ENCODE measurements around the gene KCND3.
A peak's percentile ranks its signal among the peaks of the same experiment; 100 is the strongest.

KCND3 gene

DNA sequence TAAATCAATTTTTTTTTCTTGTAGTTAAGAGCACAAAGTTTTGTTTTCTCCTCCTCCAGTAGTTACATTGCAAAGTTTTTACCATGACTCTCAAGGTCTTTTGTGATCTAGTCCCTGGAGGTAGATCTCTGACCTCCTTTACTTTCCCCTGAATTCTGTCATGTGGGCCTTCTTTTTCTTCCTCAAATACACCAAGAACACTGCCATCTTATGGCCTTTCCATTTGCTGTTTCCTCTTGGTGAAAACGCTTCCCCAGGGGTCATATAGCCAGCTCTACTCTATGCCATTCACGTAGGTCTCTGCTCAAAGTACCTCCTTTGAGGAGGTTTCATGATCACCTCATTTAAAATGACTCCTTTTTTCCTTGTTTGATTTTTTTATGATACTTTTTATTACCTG is 231.1 kb downstream of the KCND3 start:
- no peak overlapping the region for H3K4me3 ChIP-seq (ENCODE audit: low read length in 2 of 2)
- H3K4me1 ChIP-seq (ENCODE audit: control insufficient read depth in 2 of 2, insufficient read depth in 2 of 2, low read length in 2 of 2), result peaks cover 10 to 14% of the 10 kb centered on the region in 2 donors
- H3K9ac ChIP-seq (ENCODE audit: low read depth in 1 of 2, low read length in 2 of 2), result no peak overlapping the region
- H3K9me3 ChIP-seq (ENCODE audit: control insufficient read depth in 2 of 2, low read length in 2 of 2), result no peaks in the 10 kb centered on the region
- no peaks in the 10 kb centered on the region for H3K27me3 ChIP-seq (ENCODE audit: control insufficient read depth in 2 of 2, insufficient read depth in 2 of 2, low read length in 2 of 2)
- H3K36me3 ChIP-seq (ENCODE audit: control insufficient read depth in 2 of 2, insufficient read depth in 2 of 2, low read length in 2 of 2), result peaks cover 21 to 28% of the 10 kb centered on the region in 2 donors
- H3K27ac ChIP-seq (ENCODE audit: low read depth in 2 of 2, low read length in 2 of 2), result no peak overlapping the region

DNA sequence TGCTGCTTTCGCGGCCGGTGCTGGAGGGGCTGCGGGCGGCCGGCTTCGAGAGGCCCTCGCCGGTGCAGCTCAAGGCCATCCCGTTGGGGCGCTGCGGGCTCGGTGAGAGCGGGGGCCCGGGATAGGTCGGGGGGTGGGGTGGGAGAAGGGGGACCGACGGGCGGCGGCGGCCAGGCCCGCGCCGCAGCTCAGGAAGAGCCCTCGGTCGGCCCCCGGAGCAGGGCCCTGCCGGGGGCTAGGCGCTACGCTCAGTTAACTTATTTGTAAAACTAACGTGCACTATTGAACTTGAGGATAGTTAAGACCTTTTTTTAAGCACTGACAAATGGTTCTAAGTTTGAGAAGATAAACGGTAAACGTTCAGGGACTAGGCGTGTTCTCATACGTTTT is 233.3 kb downstream of the KCND3 start:
- H3K4me1 ChIP-seq (ENCODE audit: control insufficient read depth in 2 of 2, insufficient read depth in 2 of 2, low read length in 2 of 2), result peaks cover 10 to 14% of the 10 kb centered on the region in 2 donors
- no peaks in the 10 kb centered on the region for H3K27me3 ChIP-seq (ENCODE audit: control insufficient read depth in 2 of 2, insufficient read depth in 2 of 2, low read length in 2 of 2)
- H3K4me3 ChIP-seq (ENCODE audit: low read length in 2 of 2), result peak overlapping the region; percentile 87 to 97
- H3K9ac ChIP-seq (ENCODE audit: low read depth in 1 of 2, low read length in 2 of 2), result peak overlapping the region; percentile 91 to 93
- H3K36me3 ChIP-seq (ENCODE audit: control insufficient read depth in 2 of 2, insufficient read depth in 2 of 2, low read length in 2 of 2), result peaks cover 11 to 12% of the 10 kb centered on the region in 2 donors
- no peaks in the 10 kb centered on the region for H3K9me3 ChIP-seq (ENCODE audit: control insufficient read depth in 2 of 2, low read length in 2 of 2)
- peak overlapping the region; percentile 95 to 98 for H3K27ac ChIP-seq (ENCODE audit: low read depth in 2 of 2, low read length in 2 of 2)

DNA sequence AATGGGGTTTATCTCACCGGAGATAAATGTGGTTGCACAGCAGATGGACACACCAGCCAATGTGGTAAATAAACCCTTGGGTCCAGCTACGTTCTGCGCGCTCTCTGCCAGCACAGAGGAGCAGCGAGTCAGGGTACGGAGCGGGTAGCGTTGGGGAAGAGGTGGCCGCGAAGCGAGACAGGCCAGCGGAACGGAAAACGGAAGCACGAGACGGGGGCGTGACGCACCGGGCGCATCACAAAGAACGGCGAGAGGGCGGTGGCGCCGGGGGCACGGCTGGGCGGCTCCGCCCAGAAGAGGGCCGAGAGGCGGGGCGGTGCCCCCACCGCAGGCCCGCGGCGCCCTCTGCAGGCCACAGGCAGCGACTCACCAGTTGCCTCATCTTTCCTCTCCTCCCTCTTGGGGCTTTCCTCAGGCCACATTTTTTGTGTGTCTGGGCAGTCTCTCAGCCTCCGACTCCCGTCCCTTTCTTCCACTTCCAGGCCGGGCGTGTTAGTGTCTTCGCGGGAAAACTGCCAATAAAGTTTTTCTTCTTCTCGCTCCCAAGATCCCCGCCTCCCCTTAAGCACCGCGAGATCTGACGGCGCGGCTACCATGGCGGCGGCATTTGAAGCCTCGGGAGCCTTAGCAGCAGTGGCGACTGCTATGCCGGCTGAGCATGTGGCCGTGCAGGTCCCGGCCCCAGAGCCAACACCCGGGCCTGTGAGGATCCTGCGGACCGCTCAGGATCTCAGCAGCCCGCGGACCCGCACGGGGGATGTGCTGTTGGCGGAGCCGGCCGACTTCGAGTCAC is 233.9 kb downstream of the KCND3 start, which contains the start of gene DDX20:
DDX20 (plus strand) TSS at position 571 of the 793 bp plus-strand sequence; CDS start at position 595, 24 bp downstream.
- Histone ChIP-seq H3K9me3 (ENCODE audit: control insufficient read depth in 2 of 2, low read length in 2 of 2) (no peaks in the 10 kb centered on the region), H3K4me1 (ENCODE audit: control insufficient read depth in 2 of 2, insufficient read depth in 2 of 2, low read length in 2 of 2) (peaks cover 10 to 14% of the 10 kb centered on the region in 2 donors), H3K4me3 (ENCODE audit: low read length in 2 of 2) (peak within 1 kb of the TSS; percentile 87 to 97), H3K9ac (ENCODE audit: low read depth in 1 of 2, low read length in 2 of 2) (peak within 1 kb of the TSS; percentile 91 to 93), H3K36me3 (ENCODE audit: control insufficient read depth in 2 of 2, insufficient read depth in 2 of 2, low read length in 2 of 2) (peaks cover 5 to 6% of the 10 kb centered on the region in 2 donors), H3K27ac (ENCODE audit: low read depth in 2 of 2, low read length in 2 of 2) (peak within 1 kb of the TSS; percentile 95 to 98), H3K27me3 (ENCODE audit: control insufficient read depth in 2 of 2, insufficient read depth in 2 of 2, low read length in 2 of 2) (no peaks in the 10 kb centered on the region)

DNA sequence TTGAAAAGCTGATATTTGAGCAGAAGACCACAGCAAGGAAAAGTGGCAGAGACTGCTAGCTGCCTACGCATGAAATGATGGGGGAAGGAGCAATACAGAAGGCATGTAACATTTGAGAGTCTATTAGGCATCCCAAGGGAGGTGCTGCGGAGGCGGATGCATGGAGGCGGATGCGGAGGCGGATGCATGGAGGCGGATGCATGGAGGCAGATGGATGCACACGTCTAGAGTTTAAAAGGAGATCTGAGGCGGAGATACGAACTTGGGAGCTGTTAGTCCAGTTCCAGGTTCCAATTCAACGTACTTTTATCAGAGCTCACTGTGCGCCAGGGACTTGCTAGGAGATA is 234.5 kb downstream of the KCND3 start:
- peak overlapping the region; percentile 95 to 98 for H3K27ac ChIP-seq (ENCODE audit: low read depth in 2 of 2, low read length in 2 of 2)
- peaks cover under 1 to 1% of the 10 kb centered on the region in 2 donors for H3K36me3 ChIP-seq (ENCODE audit: control insufficient read depth in 2 of 2, insufficient read depth in 2 of 2, low read length in 2 of 2)
- H3K9ac ChIP-seq (ENCODE audit: low read depth in 1 of 2, low read length in 2 of 2), result peak overlapping the region; percentile 91 to 93
- H3K4me3 ChIP-seq (ENCODE audit: low read length in 2 of 2), result peak overlapping the region; percentile 87 to 97
- peaks cover 10 to 14% of the 10 kb centered on the region in 2 donors for H3K4me1 ChIP-seq (ENCODE audit: control insufficient read depth in 2 of 2, insufficient read depth in 2 of 2, low read length in 2 of 2)
- no peaks in the 10 kb centered on the region for H3K27me3 ChIP-seq (ENCODE audit: control insufficient read depth in 2 of 2, insufficient read depth in 2 of 2, low read length in 2 of 2)
- H3K9me3 ChIP-seq (ENCODE audit: control insufficient read depth in 2 of 2, low read length in 2 of 2), result no peaks in the 10 kb centered on the region

DNA sequence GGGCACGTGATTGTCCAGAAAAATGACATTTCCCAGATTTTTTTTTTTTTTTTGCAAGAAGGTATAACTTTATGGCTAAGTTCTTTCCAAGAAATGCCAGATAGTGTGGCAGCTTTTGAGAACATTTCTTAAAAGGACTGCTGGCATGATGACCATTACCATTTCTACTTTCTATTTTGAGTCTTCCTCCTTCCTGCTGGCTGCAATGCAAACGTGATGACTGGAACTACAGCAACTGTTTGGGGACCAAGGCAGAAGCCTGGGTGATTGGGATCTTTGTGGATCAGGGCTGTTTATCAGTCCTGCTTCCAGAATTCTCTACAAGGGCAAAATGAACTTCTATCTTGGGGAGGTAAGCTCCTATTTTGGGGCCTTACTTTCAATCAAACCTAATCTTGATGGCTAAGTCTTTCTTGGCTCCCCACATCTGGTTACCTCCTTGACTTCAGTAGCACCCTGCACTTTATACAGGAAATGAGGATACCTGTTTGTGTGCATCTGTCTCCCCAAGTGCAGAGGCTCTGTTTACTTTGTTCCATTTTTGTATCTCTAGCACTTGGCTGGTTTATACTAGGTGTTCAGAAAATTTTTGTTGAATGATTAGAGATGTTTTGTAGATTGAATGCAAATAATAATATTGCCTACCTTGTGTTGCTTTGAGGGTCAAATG is 237.4 kb downstream of the KCND3 start:
- peaks cover 10 to 14% of the 10 kb centered on the region in 2 donors for H3K4me1 ChIP-seq (ENCODE audit: control insufficient read depth in 2 of 2, insufficient read depth in 2 of 2, low read length in 2 of 2)
- H3K27me3 ChIP-seq (ENCODE audit: control insufficient read depth in 2 of 2, insufficient read depth in 2 of 2, low read length in 2 of 2), result no peaks in the 10 kb centered on the region
- H3K9ac ChIP-seq (ENCODE audit: low read depth in 1 of 2, low read length in 2 of 2), result no peak overlapping the region
- no peaks in the 10 kb centered on the region for H3K9me3 ChIP-seq (ENCODE audit: control insufficient read depth in 2 of 2, low read length in 2 of 2)
- H3K27ac ChIP-seq (ENCODE audit: low read depth in 2 of 2, low read length in 2 of 2), result no peak overlapping the region
- no peak overlapping the region for H3K4me3 ChIP-seq (ENCODE audit: low read length in 2 of 2)
- no peaks in the 10 kb centered on the region for H3K36me3 ChIP-seq (ENCODE audit: control insufficient read depth in 2 of 2, insufficient read depth in 2 of 2, low read length in 2 of 2)

DNA sequence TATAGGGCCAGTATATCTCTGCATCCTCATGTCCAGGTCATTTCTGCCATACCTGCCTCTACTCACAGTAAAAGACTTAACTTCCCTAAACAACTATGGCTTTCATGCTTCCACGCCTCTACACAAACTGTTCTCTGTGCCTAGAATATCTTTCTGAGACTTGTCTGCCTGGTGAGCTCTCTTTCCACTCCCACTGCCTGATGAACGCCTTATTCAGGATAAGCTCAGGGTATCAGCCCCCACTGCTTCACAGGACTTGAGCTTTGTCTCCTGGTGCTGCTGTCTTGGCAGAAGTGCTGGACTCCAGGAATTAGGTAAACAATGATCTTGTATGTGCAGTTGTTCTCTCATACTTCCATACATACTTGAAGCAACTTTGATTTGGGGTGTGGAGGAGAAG is 238.6 kb downstream of the KCND3 start:
- Histone ChIP-seq H3K27me3 (ENCODE audit: control insufficient read depth in 2 of 2, insufficient read depth in 2 of 2, low read length in 2 of 2) (no peaks in the 10 kb centered on the region), H3K9me3 (ENCODE audit: control insufficient read depth in 2 of 2, low read length in 2 of 2) (no peaks in the 10 kb centered on the region), H3K9ac (ENCODE audit: low read depth in 1 of 2, low read length in 2 of 2) (no peak overlapping the region), H3K36me3 (ENCODE audit: control insufficient read depth in 2 of 2, insufficient read depth in 2 of 2, low read length in 2 of 2) (no peaks in the 10 kb centered on the region), H3K4me1 (ENCODE audit: control insufficient read depth in 2 of 2, insufficient read depth in 2 of 2, low read length in 2 of 2) (peaks cover 4 to 7% of the 10 kb centered on the region in 2 donors), H3K4me3 (ENCODE audit: low read length in 2 of 2) (no peak overlapping the region), H3K27ac (ENCODE audit: low read depth in 2 of 2, low read length in 2 of 2) (no peak overlapping the region)

DNA sequence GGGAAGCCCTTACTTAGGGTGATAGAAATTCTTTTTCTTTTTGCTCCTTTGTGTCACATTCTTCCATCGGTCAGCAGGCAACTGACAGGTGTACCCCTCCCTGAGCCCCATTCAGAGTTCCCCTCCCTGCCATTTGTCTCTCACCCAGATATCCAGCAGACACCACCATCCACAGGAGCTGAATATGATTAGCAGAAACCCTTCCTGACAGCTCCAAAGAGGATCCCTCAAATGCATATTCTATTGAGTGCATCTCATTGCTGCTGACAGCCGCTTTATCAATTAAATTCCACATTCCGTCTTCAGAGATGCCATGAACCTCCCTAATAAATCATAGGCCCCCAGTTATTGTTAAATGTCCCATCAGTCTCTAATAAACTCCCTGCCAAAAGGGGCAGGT is 239.8 kb downstream of the KCND3 start:
- no peaks in the 10 kb centered on the region for H3K36me3 ChIP-seq (ENCODE audit: control insufficient read depth in 2 of 2, insufficient read depth in 2 of 2, low read length in 2 of 2)
- no peaks in the 10 kb centered on the region for H3K9me3 ChIP-seq (ENCODE audit: control insufficient read depth in 2 of 2, low read length in 2 of 2)
- no peak overlapping the region for H3K4me3 ChIP-seq (ENCODE audit: low read length in 2 of 2)
- H3K4me1 ChIP-seq (ENCODE audit: control insufficient read depth in 2 of 2, insufficient read depth in 2 of 2, low read length in 2 of 2), result peaks cover under 1 to 1% of the 10 kb centered on the region in 2 donors
- no peaks in the 10 kb centered on the region for H3K27me3 ChIP-seq (ENCODE audit: control insufficient read depth in 2 of 2, insufficient read depth in 2 of 2, low read length in 2 of 2)
- no peak overlapping the region for H3K9ac ChIP-seq (ENCODE audit: low read depth in 1 of 2, low read length in 2 of 2)
- no peak overlapping the region for H3K27ac ChIP-seq (ENCODE audit: low read depth in 2 of 2, low read length in 2 of 2)

DNA sequence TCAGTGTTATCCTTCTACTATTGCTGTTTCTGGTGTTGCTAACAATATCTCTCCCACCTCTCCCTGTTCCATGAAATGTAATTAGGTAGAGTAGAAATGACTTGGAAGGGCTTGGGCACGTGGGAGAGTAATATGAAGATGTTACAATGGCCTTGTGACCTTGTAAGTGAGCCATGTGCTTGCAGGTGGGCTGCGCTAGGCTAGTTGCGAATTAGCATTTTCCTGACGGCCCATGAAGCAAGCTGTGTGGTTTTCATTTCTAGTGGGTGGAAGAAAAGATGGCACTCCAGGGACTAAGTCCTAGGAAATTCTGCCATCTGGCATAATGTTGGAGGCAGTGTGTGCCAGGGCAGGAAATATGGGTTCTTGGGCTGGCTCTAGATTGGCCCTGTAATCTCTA is 241.5 kb downstream of the KCND3 start:
- no peaks in the 10 kb centered on the region for H3K9me3 ChIP-seq (ENCODE audit: control insufficient read depth in 2 of 2, low read length in 2 of 2)
- H3K4me1 ChIP-seq (ENCODE audit: control insufficient read depth in 2 of 2, insufficient read depth in 2 of 2, low read length in 2 of 2), result no peaks in the 10 kb centered on the region
- no peaks in the 10 kb centered on the region for H3K36me3 ChIP-seq (ENCODE audit: control insufficient read depth in 2 of 2, insufficient read depth in 2 of 2, low read length in 2 of 2)
- no peak overlapping the region for H3K9ac ChIP-seq (ENCODE audit: low read depth in 1 of 2, low read length in 2 of 2)
- H3K4me3 ChIP-seq (ENCODE audit: low read length in 2 of 2), result no peak overlapping the region
- no peaks in the 10 kb centered on the region for H3K27me3 ChIP-seq (ENCODE audit: control insufficient read depth in 2 of 2, insufficient read depth in 2 of 2, low read length in 2 of 2)
- no peak overlapping the region for H3K27ac ChIP-seq (ENCODE audit: low read depth in 2 of 2, low read length in 2 of 2)

DNA sequence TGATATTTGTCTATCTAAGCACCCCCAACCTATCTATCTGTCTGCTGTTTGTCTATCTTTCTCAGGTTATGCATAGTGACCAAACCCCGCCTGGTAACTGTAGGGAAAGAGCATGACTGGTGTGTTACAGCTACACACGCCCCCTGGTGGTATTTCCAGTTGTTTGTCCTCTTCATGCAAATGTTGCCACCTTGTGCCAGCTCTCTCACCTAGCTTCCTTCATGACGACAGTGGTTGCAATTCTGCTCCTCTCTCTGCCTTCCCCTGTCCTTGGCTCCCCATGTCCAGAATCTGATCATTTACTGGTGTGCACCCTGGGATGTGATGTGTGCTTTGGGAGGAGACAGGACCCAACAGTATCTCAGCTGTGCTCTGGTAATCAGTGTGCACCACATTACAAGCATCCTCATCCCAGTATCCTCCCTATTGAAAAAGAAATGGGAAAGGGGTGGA is 242.2 kb downstream of the KCND3 start:
- Histone ChIP-seq H3K4me1 (ENCODE audit: control insufficient read depth in 2 of 2, insufficient read depth in 2 of 2, low read length in 2 of 2) (no peaks in the 10 kb centered on the region), H3K4me3 (ENCODE audit: low read length in 2 of 2) (no peak overlapping the region), H3K36me3 (ENCODE audit: control insufficient read depth in 2 of 2, insufficient read depth in 2 of 2, low read length in 2 of 2) (no peaks in the 10 kb centered on the region), H3K27ac (ENCODE audit: low read depth in 2 of 2, low read length in 2 of 2) (no peak overlapping the region), H3K9me3 (ENCODE audit: control insufficient read depth in 2 of 2, low read length in 2 of 2) (no peaks in the 10 kb centered on the region), H3K9ac (ENCODE audit: low read depth in 1 of 2, low read length in 2 of 2) (no peak overlapping the region), H3K27me3 (ENCODE audit: control insufficient read depth in 2 of 2, insufficient read depth in 2 of 2, low read length in 2 of 2) (no peaks in the 10 kb centered on the region)

DNA sequence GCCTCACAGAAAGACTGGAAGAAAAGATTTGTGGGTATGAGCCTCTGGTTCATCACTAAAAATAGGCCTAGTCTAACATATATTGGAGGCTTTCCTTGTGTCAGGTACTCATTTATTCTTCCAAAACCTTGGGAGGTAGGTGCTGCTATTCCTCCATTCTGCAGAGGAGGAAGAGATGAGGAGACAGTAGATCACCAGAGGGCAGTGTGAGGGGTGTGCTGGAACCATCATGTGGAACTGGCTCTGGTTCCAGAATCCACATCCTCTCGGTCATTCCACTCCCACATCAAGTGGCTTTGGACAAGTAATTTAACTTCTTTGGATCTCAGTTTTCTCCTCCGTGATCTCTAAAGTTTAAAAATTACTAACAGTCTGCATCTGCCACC is 242.9 kb downstream of the KCND3 start:
- no peaks in the 10 kb centered on the region for H3K36me3 ChIP-seq (ENCODE audit: control insufficient read depth in 2 of 2, insufficient read depth in 2 of 2, low read length in 2 of 2)
- no peaks in the 10 kb centered on the region for H3K9me3 ChIP-seq (ENCODE audit: control insufficient read depth in 2 of 2, low read length in 2 of 2)
- H3K4me1 ChIP-seq (ENCODE audit: control insufficient read depth in 2 of 2, insufficient read depth in 2 of 2, low read length in 2 of 2), result no peaks in the 10 kb centered on the region
- peaks cover 0 to 3% of the 10 kb centered on the region in 2 donors for H3K27me3 ChIP-seq (ENCODE audit: control insufficient read depth in 2 of 2, insufficient read depth in 2 of 2, low read length in 2 of 2)
- H3K27ac ChIP-seq (ENCODE audit: low read depth in 2 of 2, low read length in 2 of 2), result no peak overlapping the region
- no peak overlapping the region for H3K9ac ChIP-seq (ENCODE audit: low read depth in 1 of 2, low read length in 2 of 2)
- no peak overlapping the region for H3K4me3 ChIP-seq (ENCODE audit: low read length in 2 of 2)
